HG02642 (cell line): ENCODE data around the gene JARID2.

Experiments used
- ATAC-seq: cut with Tn5 transposase; IDR thresholded peaks from one replicate; pipeline ENCODE4 v1.9.1; 2021; ENCODE audit warnings: mild to moderate bottlenecking; ENCODE audit not compliant: unreplicated experiment, poor library complexity

Gene JARID2

DNA sequence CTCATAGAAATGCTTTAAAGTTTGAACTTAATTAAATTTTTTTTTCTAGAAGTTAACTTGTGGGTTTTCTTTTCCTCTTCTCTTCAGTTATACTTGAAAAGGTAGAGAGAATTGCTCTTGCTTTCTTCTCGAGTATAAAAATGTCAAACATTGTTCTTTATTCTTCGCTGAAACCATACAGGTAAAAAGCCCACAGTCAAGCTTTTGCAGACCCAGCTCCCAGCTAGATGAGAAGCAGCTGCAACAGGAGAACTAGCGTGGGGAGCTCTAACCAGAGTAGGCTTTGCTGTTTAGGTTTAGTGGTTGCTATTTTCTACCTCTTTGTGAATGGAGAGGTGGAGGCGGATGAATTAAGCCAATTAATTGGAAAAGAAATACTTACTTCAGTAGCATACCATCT lies 102.7 kb downstream of the JARID2 start:
- no peak for ATAC-seq

GRCh38 chr6:15349379-15349778 lies 103.5 kb downstream of the JARID2 start:
- no peak for ATAC-seq

DNA sequence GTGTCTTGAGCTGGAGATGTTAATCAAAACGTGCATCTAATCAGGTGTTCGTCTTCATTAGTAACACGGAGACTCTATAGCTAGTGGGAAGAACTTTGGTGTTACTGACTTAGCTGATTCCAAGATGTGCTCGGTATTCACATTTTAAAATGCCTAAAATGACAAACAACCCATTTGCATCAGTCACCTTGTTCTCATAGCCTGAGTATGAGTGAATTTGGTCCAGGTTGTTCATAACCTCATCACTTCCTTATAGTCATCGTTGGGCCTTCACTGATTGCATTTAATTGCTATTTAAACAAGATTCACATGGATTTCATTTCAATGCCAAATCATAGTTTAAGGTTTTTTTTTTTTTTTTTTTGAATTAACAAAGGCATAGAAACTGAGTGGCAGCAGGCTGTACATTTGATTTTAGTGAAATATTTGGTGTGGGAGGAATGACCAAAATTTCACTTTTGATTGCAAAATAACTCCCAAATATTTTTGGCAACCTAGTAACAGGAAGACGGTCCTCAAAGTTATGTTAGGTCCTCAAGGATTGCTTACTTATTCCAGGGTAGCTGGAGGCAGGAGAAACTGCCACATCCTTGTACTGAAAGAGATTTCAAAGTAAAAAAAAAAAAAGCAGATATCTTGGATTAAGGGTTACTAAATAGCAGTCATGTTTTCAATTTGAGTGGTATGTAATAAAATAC lies 104.7 kb downstream of the JARID2 start:
- no peak for ATAC-seq

DNA sequence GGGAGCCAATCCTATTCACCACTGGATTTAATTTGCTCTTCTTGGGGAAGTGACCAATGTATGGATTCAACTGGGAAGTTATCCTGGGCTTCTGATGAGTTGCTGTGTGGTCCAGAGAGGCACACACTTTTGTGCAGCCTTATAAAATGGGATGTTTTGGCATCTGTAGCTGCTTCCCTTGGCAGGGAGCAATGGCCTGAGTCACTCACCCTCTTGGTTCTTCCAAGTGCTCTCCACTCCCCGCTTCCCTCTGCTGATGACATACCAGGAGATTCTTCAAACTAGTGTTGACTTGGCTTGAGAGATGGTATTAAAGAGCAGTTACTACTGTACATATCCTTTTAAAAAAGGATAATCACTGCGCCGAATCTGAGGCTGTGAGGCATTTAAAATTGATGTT lies 105.8 kb downstream of the JARID2 start:
- ATAC-seq = no peak

DNA sequence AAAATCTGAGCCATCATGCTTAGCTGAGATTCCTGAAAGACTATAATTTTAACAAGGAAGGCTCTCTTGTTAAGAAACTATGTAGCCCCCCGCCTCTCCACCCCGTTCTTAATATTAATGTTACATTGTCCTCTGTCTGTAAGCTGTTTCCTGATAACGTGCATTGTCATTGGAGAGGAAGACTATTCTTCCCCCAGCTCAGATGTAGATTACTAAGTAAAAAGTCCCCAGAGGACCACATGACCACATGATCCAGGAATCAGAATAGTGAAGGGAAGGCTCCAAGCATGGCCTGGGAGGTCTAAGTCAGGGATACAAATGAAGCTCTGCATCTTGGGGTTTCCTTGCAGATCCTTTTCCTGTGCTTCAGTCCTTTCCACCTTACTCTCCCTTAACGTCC lies 106.4 kb downstream of the JARID2 start:
- ATAC-seq = no peak

DNA sequence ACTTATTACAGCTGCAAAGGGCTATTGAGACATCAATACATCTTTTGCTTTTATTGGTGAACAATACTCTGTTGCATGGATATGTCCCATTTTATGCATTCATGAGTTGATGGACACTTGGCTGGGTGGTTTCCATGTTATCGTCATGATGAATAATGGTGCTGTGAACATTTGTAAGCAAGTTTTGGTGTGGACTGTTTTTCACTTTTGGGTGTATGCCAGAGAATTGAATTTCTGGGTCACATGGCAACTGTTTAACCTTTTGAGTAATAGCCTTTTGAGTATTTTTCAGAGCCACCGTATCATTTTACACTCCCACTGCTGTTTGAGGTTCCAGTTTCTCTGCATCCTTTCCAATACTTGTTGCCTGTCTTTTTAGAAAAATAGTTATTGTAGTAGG lies 107.0 kb downstream of the JARID2 start:
- no peak for ATAC-seq

DNA sequence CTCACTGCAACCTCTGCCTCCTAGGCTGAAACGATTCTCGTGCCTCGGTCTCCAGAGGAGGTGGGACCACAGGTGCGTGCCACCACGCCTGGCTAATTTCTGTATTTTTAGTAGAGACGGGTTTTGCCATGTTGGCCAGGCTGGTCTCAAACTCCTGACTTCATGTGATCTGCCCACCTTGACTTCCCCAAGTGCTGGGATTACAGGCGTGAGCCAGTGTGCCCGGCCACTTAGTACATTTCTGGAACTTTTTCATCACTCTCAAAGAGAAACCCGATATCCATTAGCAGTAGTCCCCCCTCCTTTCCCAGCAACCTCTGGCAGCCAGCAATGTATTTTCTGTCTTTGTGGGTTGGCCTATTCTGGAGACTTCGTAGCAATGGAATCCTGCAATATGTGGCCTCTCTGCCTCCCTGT lies 109.8 kb downstream of the JARID2 start:
- no peak for ATAC-seq

DNA sequence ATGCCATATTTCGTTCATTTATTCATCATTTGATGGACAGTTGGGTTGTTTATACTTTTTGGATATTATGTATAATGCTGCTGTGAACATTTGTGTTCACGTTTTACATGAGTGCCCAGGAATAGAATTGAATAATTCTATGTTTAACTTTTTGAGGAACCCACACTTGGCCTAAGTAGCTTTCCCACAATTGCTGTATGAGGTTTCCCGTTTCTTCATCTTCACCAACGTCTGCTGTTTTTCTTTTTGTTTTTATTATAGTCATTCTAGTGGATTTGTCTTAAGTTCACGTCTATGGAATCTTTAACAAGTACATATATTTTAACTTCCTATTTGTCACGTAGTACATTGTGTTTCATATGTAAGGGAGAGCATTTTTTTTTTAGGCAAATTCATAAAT lies 110.3 kb downstream of the JARID2 start:
- ATAC-seq = no peak

GRCh38 chr6:15356937-15357336 lies 111.1 kb downstream of the JARID2 start:
- no peak for ATAC-seq

DNA sequence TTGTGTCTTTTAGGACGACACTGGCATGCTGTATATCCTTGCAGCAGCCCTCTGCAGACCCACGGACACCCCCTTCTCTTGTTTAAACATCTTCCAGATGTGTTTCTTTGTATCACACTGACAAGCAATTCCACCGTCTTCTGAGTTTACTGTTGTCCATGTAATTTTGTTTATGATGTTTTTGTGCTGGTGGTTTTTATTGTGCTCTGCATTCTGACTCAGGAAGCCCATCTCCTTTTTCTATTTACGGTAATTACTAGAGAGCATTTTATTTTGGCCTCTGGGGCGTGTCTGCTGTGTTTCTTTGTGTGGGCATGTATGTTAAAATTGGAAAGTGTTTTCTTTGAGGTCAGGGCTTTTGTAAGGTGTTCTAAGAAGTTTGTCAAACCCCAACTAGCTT lies 111.9 kb downstream of the JARID2 start:
- ATAC-seq = no peak

DNA sequence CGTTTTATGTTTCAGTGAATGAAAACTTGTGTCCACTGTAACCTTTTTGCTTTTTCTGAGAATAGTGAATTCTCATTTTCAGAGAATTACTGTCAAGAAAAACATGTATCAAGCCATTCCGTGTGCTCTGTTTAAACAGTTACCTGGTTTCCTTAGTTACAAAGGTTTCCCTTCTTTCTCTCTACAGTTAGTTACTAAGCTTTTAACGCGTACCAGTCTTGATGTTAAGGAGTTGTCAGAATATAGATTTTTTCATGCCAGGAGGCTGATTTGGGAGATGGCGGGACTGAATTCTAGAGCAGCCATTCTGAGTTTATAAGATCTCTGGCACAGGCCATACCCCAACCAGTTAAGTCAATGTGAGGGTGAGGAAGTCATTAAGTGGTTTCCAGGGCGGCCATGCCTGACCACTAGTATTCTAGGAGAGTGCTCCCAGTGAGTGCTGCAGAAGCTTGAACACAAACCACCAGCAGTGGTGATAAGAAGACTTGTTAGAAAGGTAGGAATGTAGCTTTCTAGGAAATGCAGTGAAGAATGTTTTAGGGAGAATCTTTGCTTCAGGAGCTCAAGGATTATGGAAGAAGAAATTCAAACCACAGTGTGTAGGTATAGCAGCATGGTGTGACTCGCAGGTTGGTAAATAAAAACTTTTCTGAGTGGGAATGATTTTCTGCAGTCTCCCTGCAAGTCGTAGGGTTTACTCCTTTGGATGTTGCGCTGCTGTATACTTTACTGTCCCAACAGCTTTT lies 112.9 kb downstream of the JARID2 start:
- no peak for ATAC-seq

DNA sequence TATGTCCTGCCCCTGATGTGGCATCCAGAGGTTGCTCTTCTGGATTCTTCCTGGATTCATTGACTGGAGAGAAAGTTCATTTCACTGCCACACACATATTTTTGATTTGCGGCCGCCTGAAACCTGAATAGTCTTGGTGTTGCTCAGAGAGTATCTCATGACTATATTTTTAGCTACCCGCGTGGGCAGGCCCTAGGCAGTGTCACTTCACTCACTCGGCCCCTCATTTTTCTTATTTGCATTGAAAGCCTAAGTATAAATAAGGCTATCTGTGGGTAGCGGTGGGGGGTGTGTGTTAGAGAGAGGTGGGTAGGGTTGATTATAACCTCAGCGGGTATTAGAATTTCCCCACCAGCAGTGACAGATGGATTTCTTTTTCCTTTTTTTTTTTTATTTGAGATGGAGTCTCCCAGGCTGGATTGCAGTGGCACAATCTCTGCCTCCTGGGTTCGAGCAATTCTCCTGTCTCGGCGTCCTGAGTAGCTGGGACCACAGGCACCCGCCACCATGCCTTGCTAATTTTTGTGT lies 113.5 kb downstream of the JARID2 start:
- peak; percentile 61 for ATAC-seq

- no peak for ATAC-seq
These were observed 114.4 kb downstream of the JARID2 start for GRCh38 chr6:15360300-15360699.

DNA sequence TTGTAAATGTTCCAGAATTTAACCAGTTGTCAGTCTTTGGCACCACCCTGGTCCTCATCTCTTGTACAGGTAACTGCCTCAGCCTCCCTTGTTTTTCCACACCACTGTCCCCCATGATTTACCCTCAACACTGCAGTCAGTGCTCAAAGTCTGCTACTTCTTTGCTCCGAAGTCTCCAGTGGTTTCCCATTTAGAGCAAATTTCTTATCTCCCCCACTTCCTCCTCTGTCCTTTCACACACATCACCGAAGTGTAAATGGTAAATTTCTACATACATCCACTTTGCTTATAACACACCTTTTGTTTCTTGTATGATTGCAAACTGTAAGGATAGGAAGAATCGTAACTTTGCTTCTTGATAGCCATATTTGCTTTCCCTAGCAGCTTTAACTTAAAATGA lies 115.3 kb downstream of the JARID2 start:
- ATAC-seq = no peak

GRCh38 chr6:15362274-15363160 lies 116.6 kb downstream of the JARID2 start:
- no peak for ATAC-seq

DNA sequence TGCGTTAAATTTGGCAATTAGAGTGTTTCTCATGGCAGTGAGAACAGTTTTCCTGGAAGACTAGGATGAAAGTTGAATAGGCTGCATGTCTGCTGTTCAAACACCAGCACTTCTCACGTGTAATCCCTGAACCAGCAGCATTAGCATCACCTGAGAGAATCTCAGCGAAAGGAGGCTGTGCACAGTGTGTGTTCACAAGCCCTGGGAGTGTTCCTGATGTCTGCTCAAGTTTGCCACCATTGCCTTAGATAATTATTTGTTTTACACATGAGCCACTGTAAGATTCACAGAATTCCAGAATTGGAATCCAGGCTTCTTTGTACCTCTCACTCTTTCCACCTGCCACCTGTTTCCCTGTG lies 117.3 kb downstream of the JARID2 start:
- ATAC-seq = no peak

GRCh38 chr6:15363523-15364400 lies 117.9 kb downstream of the JARID2 start:
- ATAC-seq = no peak

DNA sequence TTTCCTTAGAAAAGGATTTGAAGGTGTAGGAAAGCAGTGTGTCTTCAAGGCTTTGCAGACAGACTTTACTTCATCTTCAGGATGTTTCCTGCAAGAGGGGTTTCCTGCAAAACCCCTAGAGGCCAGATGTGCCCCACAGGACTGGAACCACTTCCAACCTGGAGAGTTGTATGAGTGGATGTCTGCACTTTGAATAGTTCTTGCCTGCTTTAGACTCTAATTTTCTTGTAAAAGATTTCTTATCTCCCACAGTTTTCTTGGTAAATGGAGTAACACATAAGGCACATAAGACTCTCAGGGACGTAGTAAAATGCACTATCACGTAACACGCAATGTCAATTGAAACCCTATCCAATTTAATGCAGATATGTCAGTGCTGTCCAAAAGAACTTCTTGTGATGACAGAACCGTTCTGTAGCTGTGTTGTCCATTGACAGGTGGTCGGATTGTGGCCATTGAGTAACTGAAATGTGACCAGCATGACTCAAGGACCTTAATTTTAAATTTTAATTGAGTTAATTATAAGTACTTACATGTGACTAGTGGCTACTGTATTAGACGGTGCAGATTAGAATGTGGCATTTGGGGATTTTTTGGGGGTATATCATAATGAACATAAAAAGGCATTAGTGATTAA lies 118.7 kb downstream of the JARID2 start:
- ATAC-seq = no peak

DNA sequence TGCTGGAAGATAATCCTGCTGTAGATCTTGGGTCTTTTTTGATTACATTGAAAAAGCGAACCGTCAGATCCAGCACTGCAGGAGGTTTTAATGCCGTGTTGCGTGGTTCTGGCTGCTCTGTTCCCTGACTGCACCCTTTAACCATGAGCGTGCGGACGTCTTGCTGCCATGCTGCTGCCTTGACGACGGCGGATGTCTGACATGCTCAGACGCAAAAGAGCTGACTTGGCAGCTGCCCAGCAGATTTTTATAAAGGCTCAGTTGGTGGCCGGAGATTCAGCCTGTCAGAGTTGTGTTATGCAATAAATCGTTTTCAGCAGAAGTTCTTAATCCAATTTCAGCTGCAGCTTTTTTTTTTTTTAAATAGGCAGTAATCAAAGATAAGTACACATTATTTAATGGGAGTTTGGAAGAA lies 119.4 kb downstream of the JARID2 start:
- peak; percentile 42 for ATAC-seq
